ENCODE data around the gene PIWIL4.
"Not testable (repeated sequence)": the region's sequence is repeated elsewhere in the genome, so short reads cannot be mapped to it uniquely, and the experiment has no call there.

PIWIL4 gene

GRCh38 chr11:94549146-94549545 lies 18.0 kb upstream of the PIWIL4 start:
- DNase-seq, result no peak

DNA sequence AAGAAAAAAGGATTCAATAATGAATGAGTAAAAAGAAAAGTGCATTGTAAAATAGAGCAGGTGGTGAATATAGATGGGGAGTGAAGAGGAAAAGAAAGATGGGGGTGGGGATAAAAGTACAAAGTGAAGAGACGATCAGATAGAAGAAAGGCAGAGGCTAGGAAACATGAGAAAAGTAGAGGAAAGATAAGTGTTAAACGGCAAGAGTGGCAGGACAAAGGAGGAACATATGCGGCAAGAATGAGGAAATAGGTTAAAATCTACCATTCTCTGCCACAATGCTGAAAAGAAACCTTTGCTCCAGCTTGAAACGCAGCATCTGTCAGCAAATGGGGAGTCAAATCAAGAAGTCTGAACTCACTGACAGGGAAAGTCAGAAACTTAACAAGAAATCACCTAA lies 16.7 kb upstream of the PIWIL4 start:
- DNase-seq, result no peak

- DNase-seq, result no peak
Measured at GRCh38 chr11:94553938-94554337, 13.2 kb upstream of the PIWIL4 start.

DNA sequence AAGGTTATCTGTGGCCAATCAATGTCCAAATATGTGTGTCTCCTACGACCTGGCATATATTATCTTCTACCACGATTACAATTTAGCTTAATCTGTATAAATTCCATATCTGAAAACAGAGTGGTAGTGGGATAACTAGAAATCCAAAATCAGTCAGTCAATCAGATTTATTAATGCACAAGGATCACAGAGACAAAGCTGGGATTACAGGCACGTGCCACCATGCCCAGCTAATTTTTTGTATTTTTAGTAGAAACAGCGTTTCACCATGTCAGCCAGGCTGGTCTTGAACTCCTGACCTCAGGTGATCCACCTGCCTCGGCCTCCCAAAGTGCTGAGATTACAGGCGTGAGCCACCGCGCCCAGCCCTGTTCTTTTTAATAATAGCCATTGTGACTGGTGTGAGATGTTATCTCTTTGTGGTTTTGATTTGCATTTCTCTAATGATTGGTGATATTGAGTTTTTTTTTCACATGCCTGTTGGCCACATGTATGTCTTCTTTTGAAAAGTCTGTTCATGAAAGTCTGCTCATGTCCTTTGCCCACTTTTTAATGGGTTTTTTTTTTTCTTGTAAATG lies 11.3 kb upstream of the PIWIL4 start:
- not testable (repeated sequence) for DNase-seq

DNA sequence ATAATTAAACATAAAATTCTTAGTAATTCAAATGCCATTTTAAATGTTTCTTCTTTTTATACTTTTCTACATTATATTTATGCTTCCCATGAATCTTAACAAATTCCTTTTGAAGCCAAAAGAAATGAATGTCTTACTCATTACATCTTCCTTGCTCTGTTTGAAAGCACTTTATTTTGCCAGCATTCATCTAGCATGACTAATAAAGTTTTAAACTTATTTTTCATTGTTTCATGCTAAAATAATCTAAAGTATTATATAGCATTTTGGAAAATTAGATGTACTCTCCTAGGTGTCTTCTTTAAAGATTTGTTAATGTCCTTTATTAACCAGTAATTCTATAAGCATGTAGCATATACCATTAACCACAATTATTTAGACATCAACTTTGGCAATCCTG lies 9.7 kb upstream of the PIWIL4 start:
- DNase-seq, result no peak

GRCh38 chr11:94557992-94558391 lies 9.2 kb upstream of the PIWIL4 start:
- DNase-seq, result no peak

DNA sequence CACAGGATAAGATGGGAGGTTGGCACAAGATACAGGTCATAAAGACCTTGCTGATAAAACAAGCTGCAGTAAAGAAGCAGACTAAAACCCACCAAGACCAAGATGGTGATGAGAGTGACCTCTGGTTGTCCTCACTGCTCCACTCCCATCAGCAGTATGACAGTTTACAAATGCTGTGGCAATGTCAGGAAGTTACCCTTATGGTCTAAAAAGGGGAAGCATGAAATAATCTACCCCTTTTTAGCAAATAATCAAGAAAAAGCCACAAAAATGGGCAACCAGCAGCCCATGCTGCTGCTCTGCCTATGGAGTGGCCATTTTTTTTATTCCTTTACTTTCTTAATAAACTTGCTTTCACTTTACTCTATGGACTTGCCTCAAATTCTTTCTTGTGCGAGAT lies 8.7 kb upstream of the PIWIL4 start:
- no peak for DNase-seq

GRCh38 chr11:94558932-94559331 lies 8.2 kb upstream of the PIWIL4 start:
- DNase-seq, result no peak

DNA sequence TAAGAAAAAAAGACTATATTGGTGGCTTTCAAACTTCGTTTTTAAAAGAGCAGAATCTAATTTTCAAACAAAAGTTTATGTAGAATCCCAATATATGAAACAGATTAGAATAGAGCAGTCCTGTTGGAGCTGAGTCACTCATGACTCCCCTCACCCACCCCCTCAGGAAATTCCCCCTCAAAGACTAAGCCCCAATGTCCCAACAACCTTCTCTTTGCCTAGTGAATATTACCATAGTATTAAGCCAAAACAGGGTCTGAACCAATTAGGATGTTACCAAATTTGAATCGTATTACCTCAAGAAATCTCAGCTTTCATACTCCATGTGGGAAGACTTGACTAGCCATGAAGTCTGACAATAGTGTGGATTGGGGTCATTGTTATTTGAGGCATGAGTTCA lies 7.8 kb upstream of the PIWIL4 start:
- no peak for DNase-seq

DNA sequence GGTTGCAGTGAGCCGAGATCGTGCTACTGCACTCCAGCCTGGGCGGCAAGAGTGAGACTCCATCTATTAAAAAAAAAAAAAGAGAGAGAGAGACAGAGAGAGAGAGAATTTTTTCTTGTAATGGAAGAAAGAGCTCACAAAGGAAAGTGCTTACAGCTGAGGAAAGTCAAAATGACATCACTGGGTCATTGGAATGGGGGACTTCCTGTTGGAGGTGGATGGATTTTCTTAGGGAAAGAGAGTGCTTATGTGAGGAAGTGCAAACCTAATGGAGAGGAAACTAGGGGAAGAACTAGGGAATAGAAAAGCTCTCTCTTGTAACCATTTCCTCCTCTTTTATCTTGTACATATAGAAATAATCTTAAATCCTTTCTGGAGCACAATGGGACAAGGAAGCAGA lies 6.3 kb upstream of the PIWIL4 start:
- DNase-seq, result no peak

DNA sequence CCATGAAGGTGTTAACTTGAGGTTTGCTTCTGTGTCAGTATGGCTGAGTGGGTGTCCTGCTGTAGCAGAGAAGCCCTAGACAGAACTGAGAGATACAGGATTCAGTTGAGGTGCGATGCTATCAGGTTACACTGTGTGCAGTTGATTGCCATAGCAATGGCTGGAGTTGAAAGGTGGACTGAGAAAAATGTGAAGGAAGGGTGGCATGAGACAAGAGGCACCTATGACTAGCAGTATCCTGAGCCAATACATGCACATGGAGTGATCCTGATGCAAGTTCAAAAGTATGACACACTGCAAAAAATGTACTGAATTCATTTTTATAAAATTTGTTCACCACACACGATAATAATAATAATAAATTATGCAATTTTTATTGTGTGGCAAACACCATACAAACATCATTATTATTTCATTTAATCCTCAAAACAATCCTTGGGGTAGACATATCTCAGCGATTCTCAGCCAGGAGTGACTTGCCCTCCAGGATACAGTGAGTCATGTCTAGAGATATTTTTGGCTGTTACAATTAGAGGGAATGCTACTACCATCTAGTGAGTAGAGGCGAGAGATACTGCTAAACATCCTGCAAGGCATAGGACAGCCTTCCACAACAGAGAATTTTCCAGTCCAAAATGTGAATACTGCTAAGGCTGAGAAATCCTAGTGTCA lies 3.9 kb upstream of the PIWIL4 start:
- no peak for DNase-seq

GRCh38 chr11:94563848-94564467 lies 3.2 kb upstream of the PIWIL4 start:
- no peak for DNase-seq

DNA sequence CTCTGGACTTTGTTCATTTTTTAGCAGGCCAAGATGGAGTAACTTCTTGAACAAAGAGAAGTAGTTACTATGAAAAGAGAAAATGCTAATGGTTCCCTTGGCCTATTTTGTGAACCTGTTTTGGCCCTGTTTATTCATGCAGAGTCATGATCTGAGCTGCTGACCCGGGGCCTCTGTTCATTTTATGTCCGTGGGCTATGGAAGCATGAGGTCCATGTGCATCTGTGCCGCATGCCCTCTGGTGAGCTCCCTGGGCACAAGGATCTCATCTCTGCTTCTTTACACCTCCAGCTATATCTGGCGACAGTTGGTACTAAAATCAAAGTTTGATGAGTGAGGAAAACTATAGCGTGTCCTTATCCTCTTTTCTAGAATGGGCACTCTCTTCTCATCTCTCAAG lies 1.0 kb downstream of the PIWIL4 start:
- DNase-seq, result no peak

DNA sequence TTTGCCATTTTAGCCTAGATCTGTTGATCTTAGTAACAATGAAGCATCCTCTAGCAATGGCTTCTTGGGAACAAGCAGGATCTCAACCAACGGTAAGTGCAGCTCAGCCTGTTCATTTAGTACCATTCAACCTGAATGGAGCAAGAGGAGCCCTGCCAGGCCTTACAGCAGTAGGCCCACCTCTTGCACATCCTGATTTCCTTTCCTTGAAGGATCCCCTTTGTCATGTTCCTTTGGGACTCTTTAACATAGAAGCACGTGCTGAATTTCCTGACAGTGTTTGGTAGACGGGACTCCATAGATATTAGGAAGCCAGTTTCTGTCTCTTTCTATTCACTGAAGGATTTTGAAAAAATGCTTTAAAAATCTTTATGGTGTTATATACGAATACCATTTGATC lies 1.5 kb downstream of the PIWIL4 start:
- DNase-seq, result no peak

DNA sequence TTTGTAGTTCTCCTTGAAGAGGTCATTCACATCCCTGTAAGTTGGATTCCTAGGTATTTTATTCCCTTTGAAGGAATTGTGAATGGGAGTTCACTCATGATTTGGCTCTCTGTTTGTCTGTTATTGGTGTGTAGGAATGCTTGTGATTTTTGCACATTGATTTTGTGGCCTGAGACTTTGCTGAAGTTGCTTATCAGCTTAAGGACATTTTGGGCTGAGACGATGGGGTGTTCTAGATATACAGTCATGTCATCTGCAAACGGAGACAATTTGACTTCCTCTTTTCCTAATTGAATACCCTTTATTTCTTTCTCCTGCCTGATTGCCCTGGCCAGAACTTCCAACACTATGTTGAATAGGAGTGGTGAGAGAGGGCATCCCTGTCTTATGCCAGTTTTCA lies 5.8 kb downstream of the PIWIL4 start:
- not testable (repeated sequence) for DNase-seq

- no peak for DNase-seq
Measured at GRCh38 chr11:94574193-94574961, 7.2 kb downstream of the PIWIL4 start.

- no peak for DNase-seq
Measured at GRCh38 chr11:94576306-94576705, 9.1 kb downstream of the PIWIL4 start.

DNA sequence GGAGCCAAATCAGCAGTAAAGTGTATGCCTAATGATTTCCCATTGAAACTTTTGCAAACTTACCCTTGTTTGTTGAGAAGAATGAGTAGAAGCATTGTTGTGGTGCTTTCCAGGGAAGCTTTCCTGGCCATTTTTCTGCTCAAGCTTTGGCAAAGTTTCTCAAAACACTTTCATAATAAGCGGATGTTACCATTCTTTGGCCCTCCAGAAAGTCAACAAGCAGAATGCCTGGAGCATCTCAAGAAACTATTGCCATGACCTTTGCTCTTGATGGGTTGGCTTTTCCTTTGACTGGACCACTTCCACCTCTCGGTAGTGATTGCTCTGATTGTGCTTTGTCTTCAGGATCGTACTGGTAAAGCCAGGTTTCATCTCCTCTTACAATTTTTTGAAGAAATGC lies 10.7 kb downstream of the PIWIL4 start:
- DNase-seq, result no peak

- DNase-seq, result no peak
Measured at GRCh38 chr11:94581926-94582325, 14.8 kb downstream of the PIWIL4 start.

DNA sequence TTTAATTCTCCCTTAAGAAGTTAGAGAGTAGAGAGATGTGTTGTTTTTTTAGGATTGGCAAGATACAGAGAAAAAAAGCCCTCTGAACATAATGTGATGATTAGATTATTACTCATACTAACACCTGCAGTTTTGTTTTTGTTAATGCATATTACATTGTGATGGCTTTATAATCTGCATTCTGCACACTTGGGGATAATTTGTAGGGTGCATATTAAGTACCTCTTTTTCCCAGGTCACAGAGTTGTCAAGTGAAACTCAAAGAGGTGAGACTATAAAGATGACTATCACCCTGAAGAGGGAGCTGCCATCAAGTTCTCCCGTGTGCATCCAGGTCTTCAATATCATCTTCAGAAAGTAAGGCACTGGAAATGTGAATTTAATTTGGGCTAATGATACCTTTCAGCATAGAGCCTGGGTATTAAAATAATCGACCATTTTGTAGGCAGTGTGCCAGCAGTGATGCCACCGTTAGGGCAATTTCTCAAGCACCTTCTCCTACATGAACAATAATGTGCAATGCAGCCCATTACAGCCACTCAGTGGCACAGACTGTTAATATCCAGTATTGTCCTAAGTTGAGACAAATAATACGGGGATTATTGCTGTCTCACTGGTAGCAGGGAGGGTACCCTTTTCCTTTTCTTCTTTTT lies 16.2 kb downstream of the PIWIL4 start:
- no peak for DNase-seq

DNA sequence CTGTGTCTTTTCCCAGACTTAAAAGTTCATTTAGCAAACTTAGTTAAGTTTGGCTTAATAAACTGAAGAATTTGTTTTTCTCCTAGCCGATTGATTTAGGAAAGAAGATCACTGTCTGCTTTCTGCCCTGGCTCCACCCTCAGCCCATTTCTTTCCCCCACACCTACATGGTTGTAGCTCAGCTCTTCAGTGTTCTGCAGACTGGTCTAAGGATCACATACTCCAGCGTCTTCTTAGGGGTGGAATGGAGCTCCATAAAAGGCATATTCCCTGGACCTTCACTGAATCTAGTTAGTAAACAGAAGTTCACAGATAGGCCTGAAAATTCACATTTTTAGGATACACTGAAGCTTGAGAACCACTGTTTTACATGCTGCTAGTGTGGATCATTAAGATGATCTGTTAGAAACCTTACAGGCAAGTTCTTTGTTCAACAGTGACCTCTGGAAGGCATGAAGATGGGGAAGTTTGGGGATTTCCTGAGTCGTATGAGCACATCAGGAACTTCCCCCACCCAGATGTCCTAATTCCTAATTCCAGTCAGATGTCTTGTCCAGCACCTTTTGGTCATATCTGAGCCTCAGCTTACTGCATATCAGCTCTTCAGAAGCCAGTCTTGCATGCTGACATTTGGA lies 16.8 kb downstream of the PIWIL4 start:
- DNase-seq, result no peak

DNA sequence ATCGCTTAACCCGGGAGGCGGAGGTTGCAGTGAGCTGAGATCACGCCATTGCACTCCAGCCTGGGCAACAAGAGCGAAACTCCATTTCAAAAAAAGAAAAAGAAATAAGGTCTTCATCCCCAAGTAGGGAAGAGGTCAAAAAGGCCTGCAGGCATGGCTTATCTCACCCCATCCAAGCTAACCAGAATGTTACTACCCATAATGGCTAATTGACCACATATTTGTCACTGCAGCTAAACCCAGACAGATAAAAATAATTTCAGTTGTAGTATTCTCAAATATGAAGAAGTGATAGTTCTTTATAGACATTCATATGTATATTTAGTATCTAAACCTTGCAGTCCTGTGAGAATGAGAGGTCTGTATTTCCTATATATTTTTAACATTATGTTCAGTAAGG lies 17.8 kb downstream of the PIWIL4 start:
- no peak for DNase-seq

- no peak for DNase-seq
Measured at GRCh38 chr11:94585399-94585798, 18.2 kb downstream of the PIWIL4 start.

Data from activated CD4-positive, alpha-beta T cell treated with anti-CD3 and anti-CD28 coated beads for 1 hour (primary cell).